Measurements from ENCODE around the gene SNRNP25.
"Not testable (repeated sequence)": the region's sequence is repeated elsewhere in the genome, so short reads cannot be mapped to it uniquely, and the experiment has no call there.

SNRNP25 gene

DNA sequence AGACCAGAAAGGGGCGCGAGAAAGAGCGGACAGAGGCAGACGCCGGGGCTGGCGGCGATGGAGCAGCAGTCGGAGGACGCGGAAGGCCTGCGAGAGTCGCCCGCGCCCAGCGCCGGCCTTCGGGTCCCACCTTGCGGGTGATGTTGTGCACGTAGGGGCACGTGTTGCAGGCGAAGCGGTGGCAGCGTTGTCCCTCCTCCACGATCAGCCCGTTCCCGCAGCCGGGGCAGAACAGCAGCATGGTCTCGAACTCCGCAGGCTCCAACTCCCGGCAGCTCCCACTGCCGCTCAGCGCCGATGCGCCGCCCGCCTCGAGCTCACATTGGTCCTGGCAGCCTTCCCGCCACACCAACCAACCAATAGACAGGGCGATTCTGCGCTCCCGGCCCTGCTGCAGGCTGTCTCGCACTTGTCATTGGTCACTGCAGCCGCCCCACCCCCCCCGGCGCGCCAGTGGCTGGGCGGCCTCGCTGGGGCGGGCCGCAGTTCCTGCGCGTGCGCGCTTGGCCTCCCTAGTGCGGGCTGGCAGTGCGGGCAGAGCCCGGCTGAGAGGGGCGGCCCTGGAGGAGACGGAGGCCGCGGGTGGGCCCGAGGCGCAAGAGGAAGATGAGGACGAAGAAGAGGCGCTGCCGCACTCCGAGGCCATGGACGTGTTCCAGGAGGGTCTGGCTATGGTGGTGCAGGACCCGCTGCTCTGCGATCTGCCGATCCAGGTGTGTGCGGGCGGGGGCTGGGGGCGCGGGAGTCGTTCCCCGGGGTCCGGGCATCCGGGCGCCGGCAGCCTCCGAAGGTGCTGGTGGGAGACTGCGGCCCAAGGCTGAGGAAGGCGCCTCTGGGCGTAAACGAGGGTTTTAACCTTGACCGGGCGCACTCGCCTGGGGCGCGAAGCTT lies at the start of gene SNRNP25, which contains the start of gene POLR3K:
Gene SNRNP25, plus strand, starts transcription at position 483 of the 891 bp plus-strand sequence. Its CDS starts 189 bp downstream, at position 672.
Gene POLR3K, minus strand, starts transcription at position 263 of the 891 bp plus-strand sequence. Its CDS starts 22 bp downstream, at position 241.
- DNase-seq, result peak; percentile 89

DNA sequence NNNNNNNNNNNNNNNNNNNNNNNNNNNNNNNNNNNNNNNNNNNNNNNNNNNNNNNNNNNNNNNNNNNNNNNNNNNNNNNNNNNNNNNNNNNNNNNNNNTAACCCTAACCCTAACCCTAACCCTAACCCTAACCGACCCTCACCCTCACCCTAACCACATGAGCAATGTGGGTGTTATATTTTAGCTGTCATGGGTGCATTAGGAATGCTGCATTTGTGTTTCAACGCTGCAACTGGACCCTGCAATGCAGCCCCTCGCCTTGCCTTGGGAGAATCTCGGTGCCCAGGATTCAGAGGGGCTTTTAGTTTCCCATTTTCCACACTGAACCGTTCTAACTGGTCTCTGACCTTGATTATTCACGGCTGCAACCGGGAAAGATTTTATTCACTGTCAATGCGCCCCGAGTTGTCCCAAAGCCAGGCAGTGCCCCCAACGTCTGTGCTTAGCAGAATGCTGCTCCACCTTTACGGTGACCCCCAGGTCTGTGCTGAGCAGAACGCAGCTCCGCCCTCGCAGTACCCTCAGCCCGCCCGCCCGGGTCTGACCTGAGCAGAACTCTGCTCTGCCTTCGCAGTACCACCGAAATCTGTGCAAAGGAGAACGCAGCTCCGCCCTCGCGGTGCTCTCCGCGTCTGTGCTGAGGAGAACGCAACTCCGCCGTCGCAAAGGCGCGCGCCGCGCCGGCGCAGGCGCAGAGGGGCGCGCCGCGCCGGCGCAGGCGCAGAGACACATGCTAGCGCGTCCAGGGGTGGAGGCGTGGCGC lies 43.5 kb upstream of the SNRNP25 start:
- no peak for DNase-seq

DNA sequence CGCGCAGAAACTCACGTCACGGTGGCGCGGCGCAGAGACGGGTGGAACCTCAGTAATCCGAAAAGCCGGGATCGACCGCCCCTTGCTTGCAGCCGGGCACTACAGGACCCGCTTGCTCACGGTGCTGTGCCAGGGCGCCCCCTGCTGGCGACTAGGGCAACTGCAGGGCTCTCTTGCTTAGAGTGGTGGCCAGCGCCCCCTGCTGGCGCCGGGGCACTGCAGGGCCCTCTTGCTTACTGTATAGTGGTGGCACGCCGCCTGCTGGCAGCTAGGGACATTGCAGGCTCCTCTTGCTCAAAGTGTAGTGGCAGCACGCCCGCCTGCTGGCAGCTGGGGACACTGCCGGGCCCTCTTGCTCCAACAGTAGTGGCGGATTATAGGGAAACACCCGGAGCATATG lies 42.9 kb upstream of the SNRNP25 start:
- not testable (repeated sequence) for DNase-seq

- not testable (repeated sequence) for DNase-seq
Measured at GRCh38 chr16:17062-17765, 36.4 kb upstream of the SNRNP25 start.

DNA sequence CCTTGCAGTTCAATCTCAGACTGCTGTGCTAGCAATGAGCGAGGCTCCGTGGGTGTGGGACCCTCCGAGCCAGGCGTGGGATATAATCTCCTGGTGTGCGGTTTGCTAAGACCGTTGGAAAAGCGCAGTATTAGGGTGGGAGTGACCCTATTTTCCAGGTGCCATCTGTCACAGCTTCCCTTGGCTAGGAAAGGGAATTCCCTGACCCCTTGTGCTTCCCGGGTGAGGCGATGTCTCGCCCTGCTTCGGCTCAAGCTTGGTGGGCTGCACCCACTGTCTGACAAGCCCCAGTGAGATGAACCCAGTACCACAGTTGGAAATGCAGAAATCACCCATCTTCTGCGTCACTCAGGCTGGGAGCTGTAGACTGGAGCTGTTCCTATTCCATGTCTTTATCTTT lies 32.7 kb upstream of the SNRNP25 start:
- not testable (repeated sequence) for DNase-seq

DNA sequence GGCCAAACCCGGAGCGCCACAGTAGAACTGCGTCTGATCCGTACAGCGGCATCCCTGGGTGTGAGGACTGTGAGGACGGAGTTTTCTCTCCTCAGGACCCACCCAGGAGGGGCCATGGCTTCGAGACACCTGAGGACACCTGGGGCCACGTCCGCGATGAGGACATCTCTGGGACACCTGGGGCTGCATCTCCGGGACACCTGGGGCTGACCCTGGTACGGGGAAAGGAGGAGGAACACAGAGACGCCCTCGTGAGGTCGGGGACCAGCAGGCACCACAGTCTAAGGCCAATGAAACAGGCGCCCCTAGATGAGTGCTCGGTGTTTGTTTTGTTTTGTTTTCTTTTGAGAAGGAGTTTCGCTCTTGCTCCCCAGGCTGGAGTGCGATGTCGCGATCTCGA lies 29.5 kb upstream of the SNRNP25 start:
- DNase-seq, result not testable (repeated sequence)

- not testable (repeated sequence) for DNase-seq
Measured at GRCh38 chr16:25926-26348, 27.7 kb upstream of the SNRNP25 start.

GRCh38 chr16:30627-31026 lies 23.0 kb upstream of the SNRNP25 start:
- DNase-seq, result not testable (repeated sequence)

GRCh38 chr16:33154-33876 lies 20.3 kb upstream of the SNRNP25 start:
- DNase-seq, result not testable (repeated sequence)

GRCh38 chr16:33877-34647 lies 19.6 kb upstream of the SNRNP25 start:
- no peak for DNase-seq

GRCh38 chr16:34648-34987 lies 19.0 kb upstream of the SNRNP25 start:
- DNase-seq, result no peak

DNA sequence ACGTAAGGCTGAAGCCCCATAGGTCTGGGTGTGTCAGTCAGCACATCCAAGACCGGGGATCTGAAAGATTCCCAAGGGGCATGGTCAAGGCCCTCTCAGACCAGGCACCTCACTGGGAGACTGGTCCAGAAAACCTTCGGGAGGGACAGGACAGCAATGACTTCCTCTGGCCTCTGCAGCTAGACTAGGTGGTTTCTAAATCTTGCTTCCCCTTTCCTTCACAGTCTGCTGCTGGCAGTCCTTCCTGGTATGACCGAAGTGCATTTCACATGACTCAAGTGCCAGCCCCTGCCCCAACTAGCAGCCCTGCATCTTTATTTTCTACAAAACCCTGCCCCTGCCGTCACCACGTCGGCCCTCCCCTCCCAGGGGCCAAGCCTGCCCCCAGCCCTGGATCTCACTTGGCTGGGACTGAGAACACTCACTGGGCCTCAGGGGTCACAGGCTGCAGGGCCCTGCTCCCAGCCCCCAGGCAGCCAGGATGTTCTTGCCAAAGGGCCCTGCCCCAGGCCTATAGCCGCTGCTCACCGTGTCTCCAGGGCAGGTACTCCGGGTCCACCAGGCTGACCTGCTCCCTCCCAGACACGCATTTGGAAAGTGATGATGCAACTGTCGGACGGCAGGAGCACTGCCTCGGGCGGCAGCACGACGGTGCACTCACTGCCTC lies 18.5 kb upstream of the SNRNP25 start:
- no peak for DNase-seq

DNA sequence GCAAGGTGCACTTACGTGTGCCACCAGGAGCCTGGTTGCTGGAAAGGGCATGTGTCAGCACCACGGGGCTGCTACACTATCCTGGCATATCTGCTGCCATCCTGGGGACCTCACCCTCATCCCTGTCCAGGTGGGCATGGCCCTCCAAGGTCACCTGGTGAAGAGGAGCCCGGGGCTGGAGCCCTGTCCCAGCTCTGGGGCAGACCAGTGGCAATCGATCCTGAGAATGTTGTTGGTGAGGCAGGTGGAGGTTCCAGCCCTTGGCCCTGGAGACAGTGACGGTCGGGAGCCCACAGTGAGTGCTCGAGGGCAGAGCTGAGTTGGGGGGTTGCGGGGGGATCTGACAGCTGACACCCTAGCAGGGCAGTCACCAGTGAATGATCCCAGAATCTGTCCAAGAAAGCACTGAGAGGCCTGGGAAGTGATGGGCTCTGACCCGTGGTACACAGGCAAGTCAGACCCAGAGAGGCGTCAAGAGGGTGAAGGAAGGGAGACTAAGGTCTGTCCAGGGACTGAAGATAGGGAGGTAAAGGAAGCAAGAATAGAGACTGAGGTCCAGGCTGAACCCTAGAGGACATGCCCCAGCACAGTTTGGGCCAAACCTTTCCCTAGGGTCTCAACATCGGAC lies 17.8 kb upstream of the SNRNP25 start:
- no peak for DNase-seq

GRCh38 chr16:36336-36984 lies 17.2 kb upstream of the SNRNP25 start:
- DNase-seq, result no peak

GRCh38 chr16:37511-37910 lies 16.1 kb upstream of the SNRNP25 start:
- no peak for DNase-seq

DNA sequence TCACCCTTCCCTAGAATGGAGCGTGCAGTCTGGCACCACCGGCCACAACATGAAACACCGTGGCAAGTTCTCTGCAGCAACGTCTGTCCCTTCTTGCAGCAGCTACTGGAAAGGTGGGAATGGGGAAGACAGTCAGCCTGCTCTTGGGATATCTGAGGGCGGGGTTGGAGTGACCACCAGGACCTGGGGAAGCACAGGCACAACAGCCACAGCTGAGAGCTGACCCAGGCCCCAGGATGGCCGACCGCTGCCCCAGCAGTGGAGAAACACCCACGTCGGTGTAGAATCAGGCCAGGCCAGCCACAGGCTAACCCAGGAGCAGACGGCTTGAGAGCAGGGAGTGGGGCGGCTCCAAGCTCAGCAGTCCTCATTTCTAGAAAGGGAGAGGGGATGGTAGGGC lies 15.4 kb upstream of the SNRNP25 start:
- not testable (repeated sequence) for DNase-seq

- DNase-seq, result no peak
Measured at GRCh38 chr16:38941-39892, 14.4 kb upstream of the SNRNP25 start.

DNA sequence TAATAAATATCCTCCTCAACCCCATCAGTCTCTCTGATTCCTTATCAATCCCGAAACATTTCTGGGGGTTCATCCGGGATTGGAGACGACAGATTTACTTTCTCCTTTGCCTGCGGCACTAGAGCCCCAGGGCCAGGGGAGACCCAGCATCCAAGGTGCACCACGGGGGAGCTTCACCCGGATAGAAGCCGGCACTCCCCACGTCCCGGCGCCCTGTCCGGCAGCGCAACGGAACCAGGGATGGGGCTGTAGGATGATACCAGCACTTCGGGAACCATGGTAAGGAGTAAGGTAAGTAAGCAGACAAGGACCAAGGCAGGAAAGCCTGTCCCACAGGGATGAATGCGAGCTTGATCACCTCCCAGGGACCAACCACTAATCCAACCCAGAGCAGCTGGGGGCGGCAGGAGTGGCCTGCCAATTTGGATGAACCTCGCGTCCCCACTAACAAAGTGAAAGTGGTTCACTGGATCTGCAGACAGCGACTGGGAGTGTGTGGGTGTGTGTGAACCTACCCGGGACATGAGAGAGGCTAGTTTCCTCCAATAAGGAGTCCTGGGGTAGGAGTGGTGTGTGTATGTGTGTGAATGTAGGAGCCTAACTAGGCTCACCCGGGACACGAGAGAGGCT lies 12.1 kb upstream of the SNRNP25 start:
- no peak for DNase-seq

All from amniotic stem cell (primary cell).